HepG2 (cell line): ENCODE data around the gene SPDL1. TPM values are rescaled to one million over a fixed set of nuclear protein-coding genes. Genes with fewer than 3 reads are reported as not detected.

Source experiments
- ATAC-seq: fragments of 200-7000 bp; cut with Tn5 transposase; 3 replicates; pipeline ENCODE4 v1.9.1; 2020; ENCODE audit warnings: mild to moderate bottlenecking, moderate library complexity
- BruUV-seq: library from RNA; stranded (reverse); fragments of 400-500 nt; replicated peaks from 2 replicates; lab custom pipeline; 2021; lab: Mats Ljungman, UMichigan
- CTCF ChIA-PET: fragments of 300-600 bp; formaldehyde crosslinking; extraction: SDS; loops from one replicate; lab custom pipeline; 2021; ENCODE audit warnings: low total read pairs, inconsistent platforms, low intra/inter-chr PET ratio; lab: Yijun Ruan, JAX
- POLR2A ChIA-PET: fragments of 350-600 bp; sonication (Branson Sonifier 250); formaldehyde crosslinking; loops from one replicate; lab custom pipeline; 2020; ENCODE audit warnings: antibody characterized with exemption, inconsistent platforms; lab: Yijun Ruan, JAX
- DNase-seq: peaks from one replicate; pipeline ENCODE4 v3.0.0-alpha.2; 2015; ENCODE audit warnings: low spot score
- FAIRE-seq: peaks from 3 replicates; lab custom pipeline; 2011; peaks lifted over from hg19 to GRCh38; lab: Jason Lieb, UNC
- H2AFZ ChIP-seq: one replicate; pipeline ENCODE4 v1.6.1; 2011; ENCODE audit warnings: low read length, inconsistent platforms
- H3K27ac ChIP-seq: fragments of 300-600 bp; 3 replicates; pipeline ENCODE4 v1.8.0; 2011; ENCODE audit warnings: mixed run types, mild to moderate bottlenecking, mixed read lengths, low read length, inconsistent platforms; ENCODE audit not compliant: insufficient read depth; ENCODE audit errors: extremely low read length
- H3K27me3 ChIP-seq, 2 experiments: fragments of 200-600 bp in 1 of 2; 2 replicates in 1 of 2; 3 replicates in 1 of 2; pipeline versions ENCODE4 v1.6.0 to v1.8.0; 2011; ENCODE audit warnings: low read length in 2 of 2, mild to moderate bottlenecking in 2 of 2, moderate library complexity in 2 of 2, inconsistent platforms in 1 of 2; ENCODE audit not compliant: insufficient read depth in 2 of 2, control insufficient read depth in 1 of 2
- H3K36me3 ChIP-seq, 2 experiments: fragments of 200-600 bp in 1 of 2; replicated peaks in 1 of 2; 2 replicates in 1 of 2; 3 replicates in 1 of 2; pipeline versions ENCODE4 v1.5.1 to v1.8.0; 2011; ENCODE audit warnings: low read length in 2 of 2, inconsistent platforms in 1 of 2; ENCODE audit not compliant: insufficient read depth in 2 of 2, control insufficient read depth in 1 of 2
- H3K4me1 ChIP-seq: 2 replicates; pipeline ENCODE4 v1.5.1; 2012; ENCODE audit warnings: low read length, inconsistent platforms; ENCODE audit not compliant: insufficient read depth
- H3K4me2 ChIP-seq: 2 replicates; pipeline ENCODE4 v1.6.0; 2011; ENCODE audit warnings: low read depth, low read length, inconsistent platforms
- H3K4me3 ChIP-seq, 3 experiments: fragments of 200-600 bp in 1 of 3; sonication (generic), shearing (Covaris generic) in 1 of 3; replicated peaks in 1 of 3; 2 replicates each; pipeline ENCODE4 v1.5.1; 2011 to 2016; ENCODE audit warnings: low read length in 3 of 3, inconsistent platforms in 2 of 3, low read depth in 2 of 3, mild to moderate bottlenecking in 2 of 3, control low read depth in 1 of 3, mixed read lengths in 1 of 3; ENCODE audit not compliant: insufficient read depth in 1 of 3
- H3K79me2 ChIP-seq: one replicate; pipeline ENCODE4 v1.6.1; 2011; ENCODE audit warnings: low read length, inconsistent platforms; ENCODE audit not compliant: insufficient read depth
- H3K9ac ChIP-seq: 2 replicates; pipeline ENCODE4 v1.6.0; 2011; ENCODE audit warnings: mild to moderate bottlenecking, low read depth, low read length, inconsistent platforms; ENCODE audit not compliant: insufficient read depth
- H3K9me3 ChIP-seq: 2 replicates; pipeline ENCODE4 v1.5.1; 2012; ENCODE audit warnings: mild to moderate bottlenecking, low read length
- H4K20me1 ChIP-seq: 2 replicates; pipeline ENCODE4 v1.6.0; 2011; ENCODE audit warnings: inconsistent platforms, mild to moderate bottlenecking, low read length, moderate library complexity; ENCODE audit not compliant: insufficient read depth
- BRCA1 ChIP-seq: sonication (generic); formaldehyde crosslinking; IDR thresholded peaks from 2 replicates; pipeline ENCODE4 v1.4.0; 2020; ENCODE audit warnings: missing genetic modification reagents
- KLF13 ChIP-seq: sonication (generic); formaldehyde crosslinking; IDR thresholded peaks from 2 replicates; pipeline ENCODE4 v1.4.0; 2020; ENCODE audit warnings: mild to moderate bottlenecking, missing genetic modification reagents
- MAFF ChIP-seq: IDR thresholded peaks from 2 replicates; pipeline ENCODE4 v1.6.1; 2011; ENCODE audit warnings: low read depth, low read length, improper control_type of control experiment
- MXI1 ChIP-seq: IDR thresholded peaks from 3 replicates; pipeline ENCODE4 v1.6.1; 2012; ENCODE audit warnings: low read depth, low read length, inconsistent platforms, borderline replicate concordance
- REL ChIP-seq: sonication (generic); formaldehyde crosslinking; conservative IDR thresholded peaks from 2 replicates; pipeline ENCODE4 v1.8.0; 2022; ENCODE audit warnings: mild to moderate bottlenecking, missing genetic modification reagents, moderate library complexity
- STAT5B ChIP-seq: sonication (generic); formaldehyde crosslinking; IDR thresholded peaks from 2 replicates; pipeline ENCODE4 v1.4.0; 2020; ENCODE audit warnings: missing genetic modification reagents
- ZBTB20 ChIP-seq: sonication (generic); formaldehyde crosslinking; IDR thresholded peaks from 2 replicates; pipeline ENCODE4 v1.8.1; 2023; ENCODE audit warnings: missing genetic modification reagents, low read depth, mild to moderate bottlenecking, borderline replicate concordance
- ZNF251 ChIP-seq: sonication (generic); formaldehyde crosslinking; IDR thresholded peaks from 2 replicates; pipeline ENCODE4 v1.9.0; 2021; ENCODE audit warnings: mild to moderate bottlenecking, missing genetic modification reagents
- ZNF260 ChIP-seq: sonication (generic); formaldehyde crosslinking; IDR thresholded peaks from 2 replicates; pipeline ENCODE4 v1.4.0; 2020; ENCODE audit warnings: missing genetic modification reagents, low read depth, mild to moderate bottlenecking, borderline replicate concordance
- WGBS: methylation state at CpG from one replicate; pipeline ENCODE4 v1.1.6; 2017; ENCODE audit warnings: low lambda C conversion rate; 5-methylcytosine and 5-hydroxymethylcytosine counted together
- in situ Hi-C: cut with HindIII; loops from 2 replicates; pipeline ENCODE4 v1.10.0; 2017; ENCODE audit warnings: low pct_unique_long_range_greater_than_20kb; ENCODE audit not compliant: extremely low pct_ligation_motif_present
- intact Hi-C: fragments of 100-400 bp; cut with micrococcal nuclease; formaldehyde crosslinking; loops from one replicate; pipeline ENCODE4 v1.10.0; 2022; ENCODE audit not compliant: unreplicated experiment
- polyA plus RNA-seq, 8 experiments: library from polyadenylated mRNA; depleted of rRNA in 3 of 8; stranded (reverse) in 7 of 8; unstranded in 1 of 8; fragments of >200 nt; fragmentation: Illumina TruSeq in 4 of 8; extraction: Trizol in 4 of 8; gene quantifications; 2 replicates each; pipeline versions ENCODE4 v1.2.1 to v1.2.3, GENCODE V29; 2011 to 2016; ENCODE audit warnings: low read depth in 4 of 8, missing spikeins in 1 of 8, mixed read lengths in 1 of 8; ENCODE audit not compliant: insufficient read depth in 1 of 8
- total RNA-seq, 5 experiments: library from RNA; depleted of rRNA; stranded (reverse); fragments of >200 nt; fragmentation: Illumina TruSeq; extraction: Trizol; gene quantifications; 2 replicates each; pipeline ENCODE4 v1.2.3, GENCODE V29; 2016; ENCODE audit warnings: low read depth in 1 of 5
- TF ChIP-seq, protein P1 (sequence below): sonication (generic); formaldehyde crosslinking; IDR thresholded peaks from 2 replicates; pipeline ENCODE4 v1.5.1; 2020; ENCODE audit warnings: missing genetic modification reagents, mild to moderate bottlenecking, borderline replicate concordance
- TF ChIP-seq, protein P2 (sequence below): conservative IDR thresholded peaks from 2 replicates; pipeline ENCODE4 v1.6.1; 2018; ENCODE audit warnings: missing genetic modification reagents
- TF ChIP-seq, protein P3 (sequence below): sonication (generic); formaldehyde crosslinking; conservative IDR thresholded peaks from 2 replicates; pipeline ENCODE4 v1.8.0; 2022; ENCODE audit warnings: missing genetic modification reagents

SPDL1 gene
- total and polyA plus RNA-seq, 2 of the 13 experiments (the other 11 are each of a cell fraction or from before 2014, with no cell fraction given), result 10.9 to 36.6 TPM

DNA sequence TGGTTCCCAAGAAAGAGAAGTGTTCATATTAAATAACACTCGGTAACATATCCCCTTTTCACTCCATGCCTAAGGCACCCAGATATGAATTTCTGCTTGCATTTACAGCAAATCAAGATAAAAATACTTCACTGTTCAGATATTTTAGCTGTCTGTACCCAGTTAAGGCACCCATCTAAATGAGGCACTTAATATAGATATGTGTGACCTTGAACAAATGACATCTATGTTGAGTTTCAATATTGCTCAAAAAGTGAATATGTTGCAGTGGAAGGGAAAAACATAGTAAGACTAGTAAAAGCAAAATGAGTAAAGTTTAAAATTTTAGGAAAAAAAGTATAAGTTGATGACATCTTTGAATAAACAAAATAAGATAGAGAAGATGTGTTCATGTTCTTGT, 32.4 kb upstream of the SPDL1 start:
- in situ Hi-C loops (no loop called here), intact Hi-C loops (no loop called here)
- ChIA-PET CTCF (no interaction called here), POLR2A (no interaction called here)
- no peak overlapping the region for H3K4me3 ChIP-seq
- DNase-seq, result no peak
- no peak overlapping the region for H3K27ac ChIP-seq
- H3K27me3 ChIP-seq, result no peaks in the 10 kb centered on the region
- no peaks in the 10 kb centered on the region for H3K36me3 ChIP-seq
- H3K4me2 ChIP-seq, result no peak overlapping the region
- no peaks in the 10 kb centered on the region for H3K4me1 ChIP-seq
- no peak for FAIRE-seq
- H3K79me2 ChIP-seq, result no peaks in the 10 kb centered on the region
- H3K9ac ChIP-seq, result no peak overlapping the region
- no peak overlapping the region for H2AFZ ChIP-seq
- H3K9me3 ChIP-seq, result no peaks in the 10 kb centered on the region
- H4K20me1 ChIP-seq, result no peaks in the 10 kb centered on the region
- ATAC-seq, result no peak
- WGBS, result 83% methylated on average over 1 of the region's 1 CpG
- no TSS peak for BruUV-seq
- TF ChIP-seq ZBTB20 (CRISPR knock-in tag) (no peak), KLF13 (CRISPR knock-in tag) (no peak), MXI1 (no peak), BRCA1 (CRISPR knock-in tag) (no peak), ZNF251 (no peak), REL (CRISPR knock-in tag) (no peak), MAFF (no peak), ZNF260 (CRISPR knock-in tag) (no peak), STAT5B (CRISPR knock-in tag) (no peak)
- TF ChIP-seq, protein P1, sequence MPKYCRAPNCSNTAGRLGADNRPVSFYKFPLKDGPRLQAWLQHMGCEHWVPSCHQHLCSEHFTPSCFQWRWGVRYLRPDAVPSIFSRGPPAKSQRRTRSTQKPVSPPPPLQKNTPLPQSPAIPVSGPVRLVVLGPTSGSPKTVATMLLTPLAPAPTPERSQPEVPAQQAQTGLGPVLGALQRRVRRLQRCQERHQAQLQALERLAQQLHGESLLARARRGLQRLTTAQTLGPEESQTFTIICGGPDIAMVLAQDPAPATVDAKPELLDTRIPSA, result no peak
- TF ChIP-seq, protein P2, sequence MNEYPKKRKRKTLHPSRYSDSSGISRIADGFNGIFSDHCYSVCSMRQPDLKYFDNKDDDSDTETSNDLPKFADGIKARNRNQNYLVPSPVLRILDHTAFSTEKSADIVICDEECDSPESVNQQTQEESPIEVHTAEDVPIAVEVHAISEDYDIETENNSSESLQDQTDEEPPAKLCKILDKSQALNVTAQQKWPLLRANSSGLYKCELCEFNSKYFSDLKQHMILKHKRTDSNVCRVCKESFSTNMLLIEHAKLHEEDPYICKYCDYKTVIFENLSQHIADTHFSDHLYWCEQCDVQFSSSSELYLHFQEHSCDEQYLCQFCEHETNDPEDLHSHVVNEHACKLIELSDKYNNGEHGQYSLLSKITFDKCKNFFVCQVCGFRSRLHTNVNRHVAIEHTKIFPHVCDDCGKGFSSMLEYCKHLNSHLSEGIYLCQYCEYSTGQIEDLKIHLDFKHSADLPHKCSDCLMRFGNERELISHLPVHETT (CRISPR knock-in tag), result no peak
- TF ChIP-seq, protein P3, sequence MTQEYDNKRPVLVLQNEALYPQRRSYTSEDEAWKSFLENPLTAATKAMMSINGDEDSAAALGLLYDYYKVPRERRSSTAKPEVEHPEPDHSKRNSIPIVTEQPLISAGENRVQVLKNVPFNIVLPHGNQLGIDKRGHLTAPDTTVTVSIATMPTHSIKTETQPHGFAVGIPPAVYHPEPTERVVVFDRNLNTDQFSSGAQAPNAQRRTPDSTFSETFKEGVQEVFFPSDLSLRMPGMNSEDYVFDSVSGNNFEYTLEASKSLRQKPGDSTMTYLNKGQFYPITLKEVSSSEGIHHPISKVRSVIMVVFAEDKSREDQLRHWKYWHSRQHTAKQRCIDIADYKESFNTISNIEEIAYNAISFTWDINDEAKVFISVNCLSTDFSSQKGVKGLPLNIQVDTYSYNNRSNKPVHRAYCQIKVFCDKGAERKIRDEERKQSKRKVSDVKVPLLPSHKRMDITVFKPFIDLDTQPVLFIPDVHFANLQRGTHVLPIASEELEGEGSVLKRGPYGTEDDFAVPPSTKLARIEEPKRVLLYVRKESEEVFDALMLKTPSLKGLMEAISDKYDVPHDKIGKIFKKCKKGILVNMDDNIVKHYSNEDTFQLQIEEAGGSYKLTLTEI (CRISPR knock-in tag), result no peak
- TF ChIP-seq, all 625 proteins: peak for 0
